GM10248 (cell line): ENCODE measurements around the gene CUL2.
"Not testable (repeated sequence)": the region's sequence is repeated elsewhere in the genome, so short reads cannot be mapped to it uniquely, and the experiment has no call there.

Source experiments
- CTCF ChIA-PET: fragments of 300-600 bp; sonication (Branson Sonifier 250); formaldehyde crosslinking; extraction: SDS; loops from one replicate; lab custom pipeline; 2021; ENCODE audit warnings: antibody characterized with exemption; lab: Yijun Ruan, JAX
- POLR2A ChIA-PET: fragments of 350-650 bp; sonication (Branson Sonifier 250); formaldehyde crosslinking; extraction: SDS; loops from one replicate; lab custom pipeline; 2020; ENCODE audit warnings: antibody characterized with exemption; lab: Yijun Ruan, JAX
- DNase-seq: peaks from one replicate; pipeline ENCODE4 v3.0.0; 2012; ENCODE audit errors: extremely low spot score
- TF ChIP-seq, protein P1 (sequence below): IDR thresholded peaks from 2 replicates; pipeline ENCODE4 v1.5.1; 2012; ENCODE audit warnings: mild to moderate bottlenecking, low read depth; ENCODE audit errors: extremely low read depth, missing control alignments, control extremely low read depth

The CUL2 gene

DNA sequence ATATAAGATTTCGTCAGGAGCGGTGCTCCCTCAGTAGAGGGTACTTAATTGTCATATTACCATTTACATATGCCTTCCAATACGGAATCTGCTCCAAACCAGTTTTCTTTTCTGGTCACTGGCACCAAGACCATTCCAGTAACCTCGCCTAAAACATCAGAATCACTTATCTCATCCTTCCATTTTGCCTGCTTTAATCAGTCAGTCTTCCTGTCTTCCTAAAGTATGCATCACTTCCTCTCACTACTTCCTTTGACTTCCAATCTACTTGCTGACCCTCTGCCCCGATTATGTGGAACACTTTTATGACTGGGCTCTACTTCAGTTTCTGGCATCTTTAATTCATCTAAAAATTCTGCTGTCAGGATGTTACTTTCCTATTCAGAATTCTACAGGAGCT, 33.5 kb downstream of the CUL2 start:
- TF ChIP-seq, protein P1, sequence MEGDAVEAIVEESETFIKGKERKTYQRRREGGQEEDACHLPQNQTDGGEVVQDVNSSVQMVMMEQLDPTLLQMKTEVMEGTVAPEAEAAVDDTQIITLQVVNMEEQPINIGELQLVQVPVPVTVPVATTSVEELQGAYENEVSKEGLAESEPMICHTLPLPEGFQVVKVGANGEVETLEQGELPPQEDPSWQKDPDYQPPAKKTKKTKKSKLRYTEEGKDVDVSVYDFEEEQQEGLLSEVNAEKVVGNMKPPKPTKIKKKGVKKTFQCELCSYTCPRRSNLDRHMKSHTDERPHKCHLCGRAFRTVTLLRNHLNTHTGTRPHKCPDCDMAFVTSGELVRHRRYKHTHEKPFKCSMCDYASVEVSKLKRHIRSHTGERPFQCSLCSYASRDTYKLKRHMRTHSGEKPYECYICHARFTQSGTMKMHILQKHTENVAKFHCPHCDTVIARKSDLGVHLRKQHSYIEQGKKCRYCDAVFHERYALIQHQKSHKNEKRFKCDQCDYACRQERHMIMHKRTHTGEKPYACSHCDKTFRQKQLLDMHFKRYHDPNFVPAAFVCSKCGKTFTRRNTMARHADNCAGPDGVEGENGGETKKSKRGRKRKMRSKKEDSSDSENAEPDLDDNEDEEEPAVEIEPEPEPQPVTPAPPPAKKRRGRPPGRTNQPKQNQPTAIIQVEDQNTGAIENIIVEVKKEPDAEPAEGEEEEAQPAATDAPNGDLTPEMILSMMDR, result no peak
- ChIA-PET POLR2A (no interaction called here), CTCF (interaction anchor here (0.7 to 1.5 kb wide), 3 partner anchors 15 to 62 kb away, joined by 3 read pairs; no protein-coding TSS in a partner anchor)
- DNase-seq, result no peak

DNA sequence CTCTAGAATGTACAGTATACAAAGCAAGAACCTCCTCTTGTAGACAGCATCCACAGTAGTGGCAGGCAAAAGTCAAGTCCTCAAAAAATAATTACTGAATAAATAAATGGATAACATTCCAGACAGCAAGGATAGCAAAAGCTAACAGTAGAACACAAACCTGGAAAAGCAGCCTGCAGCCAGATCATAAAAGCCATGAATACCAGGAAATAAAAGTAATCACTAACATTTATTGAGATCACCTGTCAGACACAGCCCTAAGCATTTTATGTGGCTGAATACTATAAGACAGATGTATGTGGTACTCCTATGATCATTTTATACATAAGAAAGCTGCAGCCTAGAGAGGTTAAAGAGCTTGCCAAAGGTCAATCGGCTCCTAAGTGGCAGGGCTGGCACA, 34.0 kb downstream of the CUL2 start:
- ChIA-PET POLR2A (interaction anchor here (0.7 kb wide), 1 partner anchor 401 kb away, joined by 3 read pairs; no protein-coding TSS in a partner anchor), CTCF (interaction anchor here (1.3 kb wide), 1 partner anchor 30 kb away, joined by 3 read pairs; no protein-coding TSS in a partner anchor)
- TF ChIP-seq, protein P1, result no peak

DNA sequence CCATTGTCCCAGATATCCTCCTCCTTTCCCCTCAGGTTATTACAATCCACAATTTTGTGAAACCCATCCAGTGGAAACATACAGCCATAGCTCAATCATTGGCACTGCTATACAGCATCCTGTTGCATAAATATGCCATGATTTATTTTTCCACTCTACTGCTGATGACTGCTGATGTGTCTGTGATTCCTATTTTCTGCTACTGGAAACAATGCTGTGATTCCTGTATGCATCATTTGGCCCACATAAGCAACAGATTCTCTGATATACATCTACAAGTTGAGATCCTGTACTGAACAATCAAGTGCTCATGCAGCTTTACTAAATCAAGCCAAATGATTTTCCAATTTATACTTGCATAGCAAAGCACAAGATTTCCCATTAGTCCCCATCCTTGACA, 39.6 kb downstream of the CUL2 start:
- ChIA-PET POLR2A (no interaction called here), CTCF (interaction anchor here (1.4 to 2.0 kb wide), 2 partner anchors 12 to 14 kb away, joined by 3 to 6 read pairs; no protein-coding TSS in a partner anchor)
- DNase-seq, result no peak
- TF ChIP-seq, protein P1, result no peak

More for the DNA sequence above, 34.0 kb downstream of the CUL2 start:
- DNase-seq, result no peak

DNA sequence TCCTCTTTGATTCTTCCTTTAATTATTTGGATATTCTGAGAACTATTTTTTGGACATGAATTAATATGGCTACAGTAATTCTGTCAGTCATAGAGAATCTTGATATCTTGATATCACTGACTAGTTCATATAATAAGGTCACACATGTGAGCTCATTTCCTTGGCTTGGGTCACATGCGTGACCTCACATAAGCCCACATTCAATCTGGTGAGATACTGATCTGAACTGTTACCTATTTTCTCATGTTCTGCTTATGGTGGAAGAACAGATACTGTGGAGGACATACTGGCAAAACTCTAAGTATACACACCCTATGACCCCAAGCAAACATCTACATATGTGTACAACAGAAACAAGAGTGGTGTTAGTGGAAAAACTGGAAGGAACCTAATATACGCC, 44.1 kb downstream of the CUL2 start:
- no peak for DNase-seq
- ChIA-PET CTCF (interaction anchor here (1.0 to 1.3 kb wide), 2 partner anchors 24 to 29 kb away, joined by 3 read pairs; no protein-coding TSS in a partner anchor), POLR2A (no interaction called here)
- TF ChIP-seq, protein P1, result no peak

DNA sequence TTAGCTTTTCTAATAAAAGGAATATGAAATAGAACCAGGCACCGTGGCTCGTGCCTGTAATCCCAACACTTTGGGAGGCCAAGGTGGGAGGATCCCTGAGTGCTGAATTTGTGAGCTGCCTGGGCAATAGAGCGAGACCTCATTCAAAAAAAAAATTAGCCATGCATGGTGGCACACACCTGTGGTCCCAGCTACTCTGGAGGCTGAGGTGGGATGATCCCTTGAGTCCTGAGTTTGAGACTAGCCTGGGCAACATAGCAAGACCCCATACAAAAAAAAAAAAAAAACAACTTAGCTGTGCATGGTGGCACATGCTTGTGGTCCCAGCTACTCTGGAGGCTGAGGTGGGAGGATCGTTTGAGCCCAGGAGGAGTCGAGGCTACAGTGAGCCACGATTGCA, 44.9 kb downstream of the CUL2 start:
- POLR2A ChIA-PET, DNase-seq: not testable (repeated sequence)
- CTCF ChIA-PET, result interaction anchor here (0.8 to 1.3 kb wide), 4 partner anchors 8 to 28 kb away, joined by 3 to 4 read pairs (median 3); no protein-coding TSS in a partner anchor

DNA sequence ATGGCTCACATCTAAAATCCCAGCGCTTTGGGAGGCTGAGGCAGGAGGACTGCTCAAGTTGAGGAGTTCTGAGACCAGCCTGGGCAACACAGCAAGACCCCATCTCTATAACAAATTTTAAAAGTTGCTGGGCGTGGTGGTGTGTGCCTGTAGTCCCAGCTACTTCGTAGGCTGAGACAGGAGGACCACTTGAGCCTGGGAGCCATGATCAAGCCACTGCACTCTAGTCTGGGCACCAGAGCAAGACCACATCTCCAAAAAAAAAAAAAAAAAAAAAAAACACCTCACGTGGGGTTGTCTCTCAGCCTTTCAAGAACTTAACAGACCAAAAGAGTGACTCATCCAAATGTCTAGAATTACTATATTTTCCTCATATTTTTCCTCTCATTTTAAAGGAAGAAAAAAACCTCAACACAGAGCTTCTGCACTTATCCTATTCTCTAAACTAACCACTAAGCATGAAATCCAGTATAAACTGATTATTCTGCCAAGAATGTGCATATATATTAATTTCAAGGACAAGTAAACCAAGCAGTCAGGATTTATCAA, 46.3 kb downstream of the CUL2 start:
- ChIA-PET POLR2A (no interaction called here), CTCF (no interaction called here)
- DNase-seq, result no peak
- TF ChIP-seq, protein P1, result no peak

DNA sequence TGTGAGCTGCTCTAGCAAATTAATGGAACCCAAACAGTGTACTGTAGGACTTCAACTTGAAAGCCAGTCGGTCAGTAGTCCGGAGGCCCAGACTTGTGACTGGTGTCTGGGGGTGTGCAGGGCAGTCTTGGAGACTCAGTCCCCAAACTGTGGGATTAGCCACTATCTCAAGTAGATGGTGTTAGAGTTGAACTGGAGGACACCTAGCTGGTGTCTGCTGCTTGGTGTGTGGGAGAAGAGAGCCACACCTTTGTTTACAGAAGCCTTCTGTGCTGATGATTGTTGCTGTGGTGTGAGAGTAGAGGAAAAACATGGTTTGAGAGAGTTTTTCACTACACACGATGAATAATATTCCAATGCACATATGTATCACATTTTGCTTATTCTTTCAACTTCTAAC, 47.4 kb downstream of the CUL2 start:
- TF ChIP-seq, protein P1, result no peak
- ChIA-PET CTCF (interaction anchor here (3.5 kb wide), 1 partner anchor 17 kb away, joined by 12 read pairs; no protein-coding TSS in a partner anchor), POLR2A (no interaction called here)
- DNase-seq, result no peak
